HEK293 (cell line): ENCODE data around the gene FIBP.
A peak's percentile ranks its signal among the peaks of the same experiment; 100 is the strongest.

Experiments
- CTCF ChIA-PET: fragments of 350-600 bp; formaldehyde crosslinking; extraction: SDS; loops from one replicate; lab custom pipeline; 2021; ENCODE audit warnings: antibody characterized with exemption; lab: Yijun Ruan, JAX
- POLR2A ChIA-PET: fragments of 300-600 bp; formaldehyde crosslinking; extraction: SDS; loops from one replicate; lab custom pipeline; 2020; ENCODE audit warnings: antibody characterized with exemption, inconsistent platforms; lab: Yijun Ruan, JAX
- H3K27ac ChIP-seq: fragments of 200-500 bp; sonication (Bioruptor generic); 2 replicates; pipeline ENCODE4 v1.5.1; 2014; ENCODE audit warnings: low read depth, low read length, control low read depth, inconsistent platforms; ENCODE audit errors: extremely low read depth
- H3K36me3 ChIP-seq, 2 experiments: fragments of 200-500 bp in 1 of 2; sonication (Bioruptor generic) in 1 of 2; 1 replicate in 1 of 2; 2 replicates in 1 of 2; pipeline ENCODE4 v1.5.1; 2014 to 2017; ENCODE audit warnings: inconsistent platforms in 2 of 2, low read length in 2 of 2; ENCODE audit not compliant: control insufficient read depth in 2 of 2, insufficient read depth in 1 of 2
- H3K4me1 ChIP-seq: fragments of 200-500 bp; sonication (Bioruptor generic); 2 replicates; pipeline ENCODE4 v1.5.1; 2014; ENCODE audit warnings: mild to moderate bottlenecking, low read length, inconsistent platforms; ENCODE audit not compliant: control insufficient read depth, insufficient read depth
- H3K4me3 ChIP-seq: 2 replicates; pipeline ENCODE4 v1.5.1; 2011; ENCODE audit warnings: low read depth, mild to moderate bottlenecking, control low read depth, low read length, moderate library complexity
- H3K9me3 ChIP-seq: fragments of 200-500 bp; sonication (Bioruptor generic); 2 replicates; pipeline ENCODE4 v1.5.1; 2014; ENCODE audit warnings: low read depth, low read length, inconsistent platforms; ENCODE audit not compliant: control insufficient read depth, insufficient read depth
- GLIS2 ChIP-seq: fragments of 450-650 bp; formaldehyde crosslinking; IDR thresholded peaks from 2 replicates; pipeline ENCODE4 v1.5.1; 2016; ENCODE audit warnings: missing biosample characterization, missing genetic modification characterization
- KLF16 ChIP-seq: fragments of 450-650 bp; formaldehyde crosslinking; IDR thresholded peaks from 2 replicates; pipeline ENCODE4 v1.5.1; 2017; ENCODE audit warnings: missing biosample characterization, missing genetic modification characterization
- PATZ1 ChIP-seq: fragments of 450-650 bp; formaldehyde crosslinking; IDR thresholded peaks from 2 replicates; pipeline ENCODE4 v1.5.1; 2016; ENCODE audit warnings: missing biosample characterization, missing genetic modification characterization
- PBX3 ChIP-seq: sonication (generic); formaldehyde crosslinking; IDR thresholded peaks from 2 replicates; pipeline ENCODE4 v1.8.1; 2022; ENCODE audit warnings: mild to moderate bottlenecking, moderate library complexity, missing genetic modification reagents
- ZBTB44 ChIP-seq: fragments of 450-650 bp; IDR thresholded peaks from 2 replicates; pipeline ENCODE4 v1.5.1; 2018; ENCODE audit warnings: missing biosample characterization, mild to moderate bottlenecking, missing genetic modification characterization
- ZIC2 ChIP-seq: fragments of 450-650 bp; formaldehyde crosslinking; IDR thresholded peaks from 2 replicates; pipeline ENCODE4 v1.5.1; 2016; ENCODE audit warnings: missing biosample characterization, missing genetic modification characterization
- ZNF10 ChIP-seq: fragments of 450-650 bp; formaldehyde crosslinking; IDR thresholded peaks from 2 replicates; pipeline ENCODE4 v1.5.1; 2017; ENCODE audit warnings: missing biosample characterization, missing genetic modification characterization
- ZNF155 ChIP-seq: fragments of 450-650 bp; formaldehyde crosslinking; IDR thresholded peaks from 2 replicates; pipeline ENCODE4 v1.5.1; 2016; ENCODE audit warnings: missing biosample characterization, missing genetic modification characterization
- ZNF223 ChIP-seq: fragments of 450-650 bp; formaldehyde crosslinking; IDR thresholded peaks from 2 replicates; pipeline ENCODE4 v1.5.1; 2016; ENCODE audit warnings: missing biosample characterization, missing genetic modification characterization
- ZNF433 ChIP-seq: fragments of 450-650 bp; formaldehyde crosslinking; IDR thresholded peaks from 2 replicates; pipeline ENCODE4 v1.5.1; 2016; ENCODE audit warnings: missing biosample characterization, missing genetic modification characterization, low read depth
- ZNF561 ChIP-seq: fragments of 450-650 bp; IDR thresholded peaks from 2 replicates; pipeline ENCODE4 v1.5.1; 2018; ENCODE audit warnings: missing biosample characterization, missing genetic modification characterization, borderline replicate concordance
- ZNF610 ChIP-seq: fragments of 450-650 bp; formaldehyde crosslinking; IDR thresholded peaks from 2 replicates; pipeline ENCODE4 v1.5.1; 2016; ENCODE audit warnings: missing biosample characterization, missing genetic modification characterization, borderline replicate concordance
- ZNF623 ChIP-seq: fragments of 450-650 bp; formaldehyde crosslinking; IDR thresholded peaks from 2 replicates; pipeline ENCODE4 v1.5.1; 2016; ENCODE audit warnings: missing biosample characterization, missing genetic modification characterization
- ZNF670 ChIP-seq: fragments of 450-650 bp; formaldehyde crosslinking; IDR thresholded peaks from 2 replicates; pipeline ENCODE4 v1.5.1; 2016; ENCODE audit warnings: missing biosample characterization, missing genetic modification characterization, low read depth
- ZNF701 ChIP-seq: fragments of 450-650 bp; formaldehyde crosslinking; IDR thresholded peaks from 2 replicates; pipeline ENCODE4 v1.5.1; 2016; ENCODE audit warnings: missing biosample characterization, missing genetic modification characterization
- TF ChIP-seq, protein P1 (sequence below): fragments of 450-650 bp; formaldehyde crosslinking; IDR thresholded peaks from 2 replicates; pipeline ENCODE4 v1.5.1; 2016; ENCODE audit warnings: missing biosample characterization, missing genetic modification characterization
- TF ChIP-seq, protein P2 (sequence below): fragments of 450-650 bp; formaldehyde crosslinking; IDR thresholded peaks from 2 replicates; pipeline ENCODE4 v1.5.1; 2017; ENCODE audit warnings: missing biosample characterization, missing genetic modification characterization

FIBP gene

GRCh38 chr11:65869643-65870306 lies 18.5 kb downstream of the FIBP start:
- H3K9me3 ChIP-seq = no peaks in the 10 kb centered on the region
- CTCF ChIA-PET = interaction anchor here (0.6 to 4.2 kb wide), 6 partner anchors 10 to 382 kb away, joined by 3 to 37 read pairs (median 5); partner anchors contain the start of gene MUS81
- TF ChIP-seq PBX3 (CRISPR knock-in tag) (no peak), ZNF623 (tag by site-specific recombination) (no peak), ZNF670 (tag by site-specific recombination) (no peak), ZNF701 (tag by site-specific recombination) (no peak), PATZ1 (tag by site-specific recombination) (0 out of 2 replicates have a peak, but pooled peaks have one; percentile 19), ZIC2 (peak; percentile 55)
- TF ChIP-seq, all 188 proteins: peak for 2
- Histone ChIP-seq H3K4me1 (no peaks in the 10 kb centered on the region), H3K36me3 (peaks cover 0 to 33% of the 10 kb centered on the region in 2 experiments; a peak in 1 of 3 replicates), H3K27ac (no peak overlapping the region), H3K4me3 (no peak overlapping the region)
- POLR2A ChIA-PET = interaction anchor here (0.6 to 6.6 kb wide), 7 partner anchors 9 to 209 kb away, joined by 3 to 111 read pairs (median 3); partner anchors contain the start of genes CFL1, KAT5 and MUS81

DNA sequence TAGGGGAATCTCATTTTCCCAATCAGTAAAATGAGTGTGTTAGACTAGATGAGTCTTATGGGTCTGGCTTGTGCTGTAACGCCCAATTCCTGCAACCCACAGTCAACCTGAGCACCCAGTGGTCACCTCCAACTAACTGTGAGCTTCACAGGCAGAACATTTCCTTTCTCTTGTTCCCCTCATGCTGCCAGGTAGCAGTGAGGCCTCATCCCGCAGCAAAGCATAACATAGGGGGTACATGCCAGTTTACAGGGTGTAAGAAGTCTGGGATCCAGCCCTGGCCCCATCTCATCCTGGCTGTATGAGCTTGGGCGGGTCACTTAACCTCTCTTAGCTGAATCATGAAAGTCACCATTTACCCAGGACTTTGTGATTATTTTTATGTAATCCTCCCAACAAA lies 19.4 kb downstream of the FIBP start:
- H3K9me3 ChIP-seq = no peaks in the 10 kb centered on the region
- H3K4me3 ChIP-seq = no peak overlapping the region
- ChIA-PET CTCF (interaction anchor here (0.6 to 4.2 kb wide), 5 partner anchors 9 to 158 kb away, joined by 4 to 37 read pairs (median 5); partner anchors contain the start of gene MUS81), POLR2A (interaction anchor here (0.6 to 6.6 kb wide), 10 partner anchors 9 to 151 kb away, joined by 3 to 111 read pairs (median 6); partner anchors contain the start of genes CCDC85B, CFL1, CTSW and FIBP)
- TF ChIP-seq ZBTB44 (tag by site-specific recombination) (no peak), ZNF10 (tag by site-specific recombination) (no peak), ZNF433 (tag by site-specific recombination) (no peak), ZNF155 (no peak), KLF16 (tag by site-specific recombination) (no peak), ZNF610 (tag by site-specific recombination) (no peak), GLIS2 (tag by site-specific recombination) (no peak), ZNF223 (tag by site-specific recombination) (no peak), ZNF561 (tag by site-specific recombination) (no peak)
- TF ChIP-seq, protein P1, sequence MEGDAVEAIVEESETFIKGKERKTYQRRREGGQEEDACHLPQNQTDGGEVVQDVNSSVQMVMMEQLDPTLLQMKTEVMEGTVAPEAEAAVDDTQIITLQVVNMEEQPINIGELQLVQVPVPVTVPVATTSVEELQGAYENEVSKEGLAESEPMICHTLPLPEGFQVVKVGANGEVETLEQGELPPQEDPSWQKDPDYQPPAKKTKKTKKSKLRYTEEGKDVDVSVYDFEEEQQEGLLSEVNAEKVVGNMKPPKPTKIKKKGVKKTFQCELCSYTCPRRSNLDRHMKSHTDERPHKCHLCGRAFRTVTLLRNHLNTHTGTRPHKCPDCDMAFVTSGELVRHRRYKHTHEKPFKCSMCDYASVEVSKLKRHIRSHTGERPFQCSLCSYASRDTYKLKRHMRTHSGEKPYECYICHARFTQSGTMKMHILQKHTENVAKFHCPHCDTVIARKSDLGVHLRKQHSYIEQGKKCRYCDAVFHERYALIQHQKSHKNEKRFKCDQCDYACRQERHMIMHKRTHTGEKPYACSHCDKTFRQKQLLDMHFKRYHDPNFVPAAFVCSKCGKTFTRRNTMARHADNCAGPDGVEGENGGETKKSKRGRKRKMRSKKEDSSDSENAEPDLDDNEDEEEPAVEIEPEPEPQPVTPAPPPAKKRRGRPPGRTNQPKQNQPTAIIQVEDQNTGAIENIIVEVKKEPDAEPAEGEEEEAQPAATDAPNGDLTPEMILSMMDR (tag by site-specific recombination) = no peak
- TF ChIP-seq, protein P2, sequence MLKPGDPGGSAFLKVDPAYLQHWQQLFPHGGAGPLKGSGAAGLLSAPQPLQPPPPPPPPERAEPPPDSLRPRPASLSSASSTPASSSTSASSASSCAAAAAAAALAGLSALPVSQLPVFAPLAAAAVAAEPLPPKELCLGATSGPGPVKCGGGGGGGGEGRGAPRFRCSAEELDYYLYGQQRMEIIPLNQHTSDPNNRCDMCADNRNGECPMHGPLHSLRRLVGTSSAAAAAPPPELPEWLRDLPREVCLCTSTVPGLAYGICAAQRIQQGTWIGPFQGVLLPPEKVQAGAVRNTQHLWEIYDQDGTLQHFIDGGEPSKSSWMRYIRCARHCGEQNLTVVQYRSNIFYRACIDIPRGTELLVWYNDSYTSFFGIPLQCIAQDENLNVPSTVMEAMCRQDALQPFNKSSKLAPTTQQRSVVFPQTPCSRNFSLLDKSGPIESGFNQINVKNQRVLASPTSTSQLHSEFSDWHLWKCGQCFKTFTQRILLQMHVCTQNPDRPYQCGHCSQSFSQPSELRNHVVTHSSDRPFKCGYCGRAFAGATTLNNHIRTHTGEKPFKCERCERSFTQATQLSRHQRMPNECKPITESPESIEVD (tag by site-specific recombination) = no peak
- no peaks in the 10 kb centered on the region for H3K4me1 ChIP-seq
- H3K27ac ChIP-seq = no peak overlapping the region
- peaks cover 0 to 42% of the 10 kb centered on the region in 2 experiments; a peak in 1 of 3 replicates for H3K36me3 ChIP-seq
